ENCODE results near the gene ACTL7B.
"Not testable (repeated sequence)": the region's sequence is repeated elsewhere in the genome, so short reads cannot be mapped to it uniquely, and the experiment has no call there.

ACTL7B gene

GRCh38 chr9:108894225-108894997, 38.6 kb upstream of the ACTL7B start:
- no peak for TF ChIP-seq CTCF (IDR thresholded peaks at IDR 0.05; ENCODE audit: borderline replicate concordance, extremely low read depth, low read length, poor library complexity, severe bottlenecking)
- TF ChIP-seq EZH2 (IDR thresholded peaks at IDR 0.05; ENCODE audit: borderline replicate concordance, low read depth, low read length, severe bottlenecking): no peak
- H3K27ac ChIP-seq (ENCODE audit: low read length): no peak overlapping the region
- H3K79me2 ChIP-seq (ENCODE audit: insufficient read depth, low read length): no peaks in the 10 kb centered on the region
- no peak overlapping the region for H3K9ac ChIP-seq (ENCODE audit: low read depth, low read length)
- DNase-seq: no peak
- H4K20me1 ChIP-seq (ENCODE audit: insufficient read depth, low read length): no peaks in the 10 kb centered on the region
- no peaks in the 10 kb centered on the region for H3K27me3 ChIP-seq (ENCODE audit: insufficient read depth, low read length, poor library complexity)
- no peak overlapping the region for H2AFZ ChIP-seq (ENCODE audit: low read depth, low read length)
- no peak overlapping the region for H3K4me2 ChIP-seq (ENCODE audit: insufficient read depth, low read length)
- H3K9me3 ChIP-seq (ENCODE audit: insufficient read depth, low read length, severe bottlenecking): no peaks in the 10 kb centered on the region
- ATAC-seq (ENCODE audit: insufficient read depth, low read depth): no peak
- no peak overlapping the region for H3K4me3 ChIP-seq (ENCODE audit: low read depth in 1 of 2, low read length in 2 of 2)
- peaks cover 77% of the 10 kb centered on the region for H3K36me3 ChIP-seq (ENCODE audit: insufficient read depth, low read length)
- no peaks in the 10 kb centered on the region for H3K4me1 ChIP-seq (ENCODE audit: insufficient read depth, low read length)

GRCh38 chr9:108889649-108890067, 33.9 kb upstream of the ACTL7B start:
- Histone ChIP-seq H2AFZ (ENCODE audit: low read depth, low read length) (no peak overlapping the region), H4K20me1 (ENCODE audit: insufficient read depth, low read length) (no peaks in the 10 kb centered on the region), H3K4me1 (ENCODE audit: insufficient read depth, low read length) (no peaks in the 10 kb centered on the region), H3K27ac (ENCODE audit: low read length) (no peak overlapping the region), H3K36me3 (ENCODE audit: insufficient read depth, low read length) (peaks cover 74% of the 10 kb centered on the region), H3K27me3 (ENCODE audit: insufficient read depth, low read length, poor library complexity) (no peaks in the 10 kb centered on the region), H3K4me2 (ENCODE audit: insufficient read depth, low read length) (no peak overlapping the region), H3K9me3 (ENCODE audit: insufficient read depth, low read length, severe bottlenecking) (no peaks in the 10 kb centered on the region), H3K9ac (ENCODE audit: low read depth, low read length) (no peak overlapping the region), H3K79me2 (ENCODE audit: insufficient read depth, low read length) (no peaks in the 10 kb centered on the region), H3K4me3 (ENCODE audit: low read depth in 1 of 2, low read length in 2 of 2) (no peak overlapping the region)
- DNase-seq: no peak
- TF ChIP-seq CTCF (IDR thresholded peaks at IDR 0.05; ENCODE audit: borderline replicate concordance, extremely low read depth, low read length, poor library complexity, severe bottlenecking): peak; percentile 34
- no peak for TF ChIP-seq EZH2 (IDR thresholded peaks at IDR 0.05; ENCODE audit: borderline replicate concordance, low read depth, low read length, severe bottlenecking)
- no peak for ATAC-seq (ENCODE audit: insufficient read depth, low read depth)

- H3K9ac ChIP-seq (ENCODE audit: low read depth, low read length); H2AFZ ChIP-seq (ENCODE audit: low read depth, low read length); H3K4me3 ChIP-seq (ENCODE audit: low read depth in 1 of 2, low read length in 2 of 2); H3K9me3 ChIP-seq (ENCODE audit: insufficient read depth, low read length, severe bottlenecking); H3K79me2 ChIP-seq (ENCODE audit: insufficient read depth, low read length); H3K4me2 ChIP-seq (ENCODE audit: insufficient read depth, low read length); H3K27ac ChIP-seq (ENCODE audit: low read length); H4K20me1 ChIP-seq (ENCODE audit: insufficient read depth, low read length); H3K4me1 ChIP-seq (ENCODE audit: insufficient read depth, low read length); H3K27me3 ChIP-seq (ENCODE audit: insufficient read depth, low read length, poor library complexity); DNase-seq; ATAC-seq (ENCODE audit: insufficient read depth, low read depth): not testable (repeated sequence)
- H3K36me3 ChIP-seq (ENCODE audit: insufficient read depth, low read length): peaks cover 60% of the 10 kb centered on the region
Measured at GRCh38 chr9:108886594-108887271, 30.9 kb upstream of the ACTL7B start.

GRCh38 chr9:108885643-108886348, 30.0 kb upstream of the ACTL7B start:
- Histone ChIP-seq H3K4me2 (ENCODE audit: insufficient read depth, low read length) (no peak overlapping the region), H3K4me1 (ENCODE audit: insufficient read depth, low read length) (no peaks in the 10 kb centered on the region), H3K4me3 (ENCODE audit: low read depth in 1 of 2, low read length in 2 of 2) (no peak overlapping the region), H3K79me2 (ENCODE audit: insufficient read depth, low read length) (no peaks in the 10 kb centered on the region), H3K9me3 (ENCODE audit: insufficient read depth, low read length, severe bottlenecking) (no peaks in the 10 kb centered on the region), H3K27ac (ENCODE audit: low read length) (no peak overlapping the region), H3K9ac (ENCODE audit: low read depth, low read length) (no peak overlapping the region), H4K20me1 (ENCODE audit: insufficient read depth, low read length) (no peaks in the 10 kb centered on the region), H3K27me3 (ENCODE audit: insufficient read depth, low read length, poor library complexity) (no peaks in the 10 kb centered on the region), H3K36me3 (ENCODE audit: insufficient read depth, low read length) (peaks cover 58% of the 10 kb centered on the region), H2AFZ (ENCODE audit: low read depth, low read length) (no peak overlapping the region)
- DNase-seq: peak; percentile 5
- ATAC-seq (ENCODE audit: insufficient read depth, low read depth): no peak
- TF ChIP-seq EZH2 (IDR thresholded peaks at IDR 0.05; ENCODE audit: borderline replicate concordance, low read depth, low read length, severe bottlenecking) (no peak), CTCF (IDR thresholded peaks at IDR 0.05; ENCODE audit: borderline replicate concordance, extremely low read depth, low read length, poor library complexity, severe bottlenecking) (no peak)
